ENCODE data around the gene CTPS1. TPM values are rescaled to one million over a fixed set of nuclear protein-coding genes. Genes with fewer than 3 reads are reported as not detected.

The CTPS1 gene
- polyA plus RNA-seq, 1 donor: 33.0 TPM

GRCh38 chr1:40989066-40989465, 9.6 kb downstream of the CTPS1 start:
- no peak for DNase-seq

GRCh38 chr1:40997096-40997495, 17.6 kb downstream of the CTPS1 start:
- DNase-seq: no peak

DNA sequence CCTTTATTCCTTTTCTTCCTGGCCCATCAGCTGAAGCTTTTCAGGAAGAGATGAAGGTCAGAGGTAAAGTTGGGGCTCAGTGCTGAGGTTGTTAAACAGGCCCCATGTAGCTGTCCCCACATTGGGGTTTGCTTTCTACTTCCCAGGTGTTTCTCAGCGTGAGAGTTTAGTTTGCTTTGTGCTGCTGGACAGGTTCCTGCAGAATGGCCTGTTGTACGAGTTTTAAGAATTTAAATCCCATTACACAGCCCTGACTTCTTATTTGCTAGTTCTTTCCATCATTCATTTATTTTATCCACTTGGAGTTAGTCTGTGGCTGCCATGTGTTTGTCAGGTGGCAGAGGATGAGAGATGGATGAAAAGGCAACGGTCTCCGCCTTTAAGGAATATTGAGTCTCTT, 19.2 kb downstream of the CTPS1 start:
- DNase-seq: no peak

DNA sequence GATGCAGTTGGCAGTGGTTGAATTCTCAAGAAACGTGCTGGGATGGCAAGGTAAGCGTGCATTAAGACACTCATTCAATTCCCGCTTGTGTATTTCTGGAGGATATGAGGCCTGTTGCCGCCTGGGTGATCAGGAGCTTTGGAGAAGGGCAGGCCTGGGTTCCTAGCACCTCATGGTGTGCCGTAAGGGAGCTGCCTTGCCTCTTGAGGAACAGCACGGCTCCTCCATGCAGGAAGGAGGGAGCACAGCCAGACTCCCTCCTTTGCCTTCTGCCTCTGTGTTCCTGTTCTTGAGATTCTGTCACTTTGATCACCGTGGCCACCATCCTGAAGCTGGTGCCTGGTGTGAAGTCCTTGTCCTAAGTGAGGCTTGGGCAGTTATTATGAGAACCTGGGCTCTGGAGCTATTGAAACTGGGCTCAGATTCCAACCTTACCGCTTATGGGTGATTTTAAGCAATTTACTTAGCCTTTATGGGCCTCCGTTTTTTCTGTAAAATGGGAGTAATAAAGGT, 23.7 kb downstream of the CTPS1 start:
- no peak for DNase-seq

DNA sequence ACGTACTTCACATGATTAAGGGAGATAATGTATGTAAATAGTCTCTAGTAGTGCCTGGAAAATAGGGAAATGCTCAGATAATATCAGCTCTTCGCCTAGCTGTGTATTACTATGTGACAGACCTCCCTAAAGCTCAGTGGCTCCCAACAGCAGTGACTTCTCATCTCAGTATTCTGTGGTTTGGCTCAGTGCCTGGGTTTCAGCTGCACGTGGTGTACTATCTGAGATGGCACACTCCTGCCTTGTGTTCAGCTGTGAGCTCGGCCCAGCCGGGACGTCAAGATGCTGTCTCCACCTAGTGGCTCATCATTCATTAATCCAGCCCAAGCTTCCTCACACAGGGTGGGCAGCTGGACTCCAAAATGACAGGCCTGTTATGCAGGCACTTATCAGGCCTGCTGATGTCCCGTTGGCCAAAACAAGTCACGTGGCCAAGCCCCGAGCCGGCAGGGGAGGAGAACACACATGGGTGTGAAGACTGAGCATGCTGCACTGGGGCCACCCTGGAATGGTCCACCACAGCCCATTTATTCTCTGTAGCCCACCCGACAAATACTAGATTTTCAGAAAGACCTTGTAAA, 24.2 kb downstream of the CTPS1 start:
- DNase-seq: peak; percentile 82

DNA sequence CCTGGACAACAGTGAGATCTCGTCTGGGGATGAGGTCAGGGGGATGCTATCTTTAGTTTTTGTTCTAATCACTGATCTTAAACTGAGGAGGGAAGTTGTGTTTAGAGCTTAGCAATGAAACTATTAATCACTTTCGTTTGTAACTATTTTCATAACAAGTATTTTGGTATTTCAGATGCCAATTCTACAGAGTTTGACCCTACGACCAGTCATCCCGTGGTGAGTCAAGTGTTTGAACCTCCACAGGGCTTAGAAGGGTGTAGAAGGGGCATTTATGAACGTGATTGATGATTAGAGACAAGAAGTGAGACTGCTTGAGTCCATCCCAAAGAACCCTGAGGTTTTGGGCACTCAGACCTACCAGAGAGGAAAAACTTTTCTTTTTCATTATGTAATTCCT, 26.4 kb downstream of the CTPS1 start:
- DNase-seq: no peak

- DNase-seq: no peak
Measured at GRCh38 chr1:41006942-41007865, 27.7 kb downstream of the CTPS1 start.

DNA sequence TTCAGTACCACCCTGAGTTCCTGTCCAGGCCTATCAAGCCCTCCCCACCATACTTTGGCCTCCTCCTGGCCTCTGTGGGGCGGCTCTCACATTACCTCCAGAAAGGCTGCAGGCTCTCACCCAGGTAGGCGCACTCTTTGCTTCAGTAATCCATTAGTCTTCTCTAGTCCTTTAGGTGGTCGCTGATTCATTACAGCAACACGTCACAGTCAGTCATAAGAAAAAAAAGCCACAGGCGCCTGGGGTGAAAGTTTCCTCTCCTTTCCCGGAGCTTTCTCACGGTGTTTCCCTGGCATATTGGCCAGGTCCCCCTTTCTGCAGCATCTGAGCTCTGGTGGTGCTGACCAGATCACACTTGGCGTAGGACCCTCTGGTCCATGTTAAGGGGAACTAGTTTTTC, 30.0 kb downstream of the CTPS1 start:
- no peak for DNase-seq

GRCh38 chr1:41010345-41010744, 30.8 kb downstream of the CTPS1 start:
- no peak for DNase-seq

- DNase-seq: no peak
Measured at GRCh38 chr1:41013024-41013423, 33.5 kb downstream of the CTPS1 start.

DNA sequence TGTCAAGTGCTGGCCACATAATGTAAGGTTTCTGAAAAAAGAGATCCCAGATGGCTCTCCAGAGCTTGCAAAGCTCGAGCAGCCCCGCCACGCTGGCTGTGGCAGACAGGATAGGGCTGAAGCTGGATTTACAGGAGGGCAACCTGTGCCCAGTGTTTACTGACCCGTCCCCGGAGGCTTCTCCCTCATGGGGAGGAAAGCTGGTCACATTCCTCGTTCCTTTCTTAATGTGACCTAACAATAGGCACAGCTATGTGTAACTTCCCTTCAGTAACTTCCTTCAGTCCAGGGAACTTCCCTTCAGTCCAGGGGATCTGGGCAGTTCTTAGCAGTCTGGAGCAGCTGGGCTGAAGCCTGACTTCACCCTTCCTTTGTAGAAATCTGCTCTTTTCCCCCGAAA, 34.3 kb downstream of the CTPS1 start:
- no peak for DNase-seq

GRCh38 chr1:41014871-41015270, 35.4 kb downstream of the CTPS1 start:
- no peak for DNase-seq

DNA sequence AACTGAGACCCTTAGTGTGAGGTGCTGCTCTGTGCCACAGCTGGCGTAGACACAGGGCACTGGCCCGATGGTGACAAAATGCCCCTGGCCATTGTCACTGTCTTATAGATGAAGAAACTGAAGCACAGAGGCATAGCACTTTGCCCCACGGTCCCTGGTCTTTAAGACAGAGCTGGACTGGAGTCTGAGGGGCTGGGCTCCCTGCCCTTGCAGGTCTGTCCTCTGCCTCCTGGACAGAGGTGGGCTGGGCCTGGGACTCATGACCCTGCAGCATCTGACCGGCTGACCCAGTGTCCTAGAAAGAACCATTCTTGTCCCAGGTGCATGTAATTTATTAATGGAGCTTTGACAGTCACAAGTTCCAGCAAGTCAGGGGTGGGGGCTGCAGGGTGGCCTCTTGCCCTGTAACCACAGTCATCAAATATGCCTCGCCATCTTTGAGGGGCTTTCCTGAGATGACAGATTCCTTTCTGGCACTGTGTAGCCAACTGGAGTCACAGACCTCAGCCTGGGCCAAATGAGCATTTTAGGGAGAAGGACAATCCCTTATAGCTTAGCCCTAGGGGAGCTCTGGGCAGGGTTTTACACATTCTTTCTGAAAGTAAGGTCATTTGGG, 35.9 kb downstream of the CTPS1 start:
- DNase-seq: no peak

- no peak for DNase-seq
Measured at GRCh38 chr1:41015897-41016470, 36.5 kb downstream of the CTPS1 start.

GRCh38 chr1:41017141-41018017, 37.9 kb downstream of the CTPS1 start:
- no peak for DNase-seq

- no peak for DNase-seq
Measured at GRCh38 chr1:41018018-41018410, 38.5 kb downstream of the CTPS1 start.

DNA sequence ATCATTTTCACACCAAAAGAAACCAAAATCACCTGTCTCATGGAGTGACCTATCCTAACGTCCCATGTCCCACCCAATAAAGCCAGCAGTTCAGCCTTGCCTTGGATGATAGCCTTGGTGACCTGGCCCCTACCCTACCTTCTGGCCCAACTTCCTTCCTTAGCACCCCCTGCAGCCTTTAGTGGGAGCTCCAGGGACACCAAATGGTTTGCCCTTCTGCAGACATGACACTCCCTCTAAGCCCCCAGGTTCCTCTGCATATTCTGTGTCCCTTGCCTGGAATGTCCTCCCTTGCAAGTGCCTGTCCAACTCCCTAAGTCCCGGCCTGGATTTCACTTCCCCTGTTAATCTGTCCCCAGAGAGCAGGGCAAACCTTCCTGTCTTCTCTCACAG, 39.9 kb downstream of the CTPS1 start:
- DNase-seq: no peak

DNA sequence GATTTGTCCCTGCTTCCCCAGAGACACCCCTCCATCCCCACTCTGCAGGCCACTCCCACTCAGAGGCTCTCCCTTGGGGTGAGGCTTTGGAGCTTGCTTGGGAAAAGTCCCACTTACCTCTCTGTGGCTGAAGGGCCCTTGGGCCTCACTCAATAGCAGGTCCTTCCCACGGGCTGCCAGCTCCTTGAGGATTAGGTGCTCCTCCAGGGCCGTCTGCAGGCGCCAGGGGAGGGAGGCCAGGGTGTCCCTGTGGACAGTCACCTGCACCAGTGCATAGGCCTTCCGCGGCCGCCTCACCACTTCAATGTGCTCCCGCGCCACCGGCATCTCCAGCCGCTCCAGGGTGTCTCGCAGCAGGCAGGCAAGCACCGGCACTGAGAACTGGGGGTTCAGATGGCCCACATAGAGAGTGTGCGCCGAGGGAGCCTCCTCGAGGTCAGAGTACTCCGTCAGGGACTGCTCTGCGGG, 40.6 kb downstream of the CTPS1 start:
- no peak for DNase-seq

DNA sequence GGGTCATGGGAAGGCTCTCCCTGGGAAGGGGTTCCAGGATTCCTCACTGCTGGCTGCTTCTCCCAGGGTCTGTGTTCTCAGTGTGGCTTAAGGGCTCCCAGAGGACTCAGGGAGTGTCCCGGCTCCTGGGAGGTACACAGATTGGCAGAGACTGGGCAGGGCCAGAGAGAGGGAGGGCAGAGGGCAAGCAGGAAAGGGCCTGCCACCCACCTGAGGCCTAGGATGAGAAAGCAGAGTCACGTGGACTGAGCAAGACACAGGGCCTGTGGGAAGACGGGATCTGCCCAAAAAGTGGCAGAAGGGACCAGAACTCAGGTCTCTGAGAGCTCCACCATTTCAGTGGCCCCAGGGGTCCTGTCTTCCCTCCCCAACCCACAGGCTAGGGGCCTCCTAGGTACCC, 41.2 kb downstream of the CTPS1 start:
- no peak for DNase-seq

DNA sequence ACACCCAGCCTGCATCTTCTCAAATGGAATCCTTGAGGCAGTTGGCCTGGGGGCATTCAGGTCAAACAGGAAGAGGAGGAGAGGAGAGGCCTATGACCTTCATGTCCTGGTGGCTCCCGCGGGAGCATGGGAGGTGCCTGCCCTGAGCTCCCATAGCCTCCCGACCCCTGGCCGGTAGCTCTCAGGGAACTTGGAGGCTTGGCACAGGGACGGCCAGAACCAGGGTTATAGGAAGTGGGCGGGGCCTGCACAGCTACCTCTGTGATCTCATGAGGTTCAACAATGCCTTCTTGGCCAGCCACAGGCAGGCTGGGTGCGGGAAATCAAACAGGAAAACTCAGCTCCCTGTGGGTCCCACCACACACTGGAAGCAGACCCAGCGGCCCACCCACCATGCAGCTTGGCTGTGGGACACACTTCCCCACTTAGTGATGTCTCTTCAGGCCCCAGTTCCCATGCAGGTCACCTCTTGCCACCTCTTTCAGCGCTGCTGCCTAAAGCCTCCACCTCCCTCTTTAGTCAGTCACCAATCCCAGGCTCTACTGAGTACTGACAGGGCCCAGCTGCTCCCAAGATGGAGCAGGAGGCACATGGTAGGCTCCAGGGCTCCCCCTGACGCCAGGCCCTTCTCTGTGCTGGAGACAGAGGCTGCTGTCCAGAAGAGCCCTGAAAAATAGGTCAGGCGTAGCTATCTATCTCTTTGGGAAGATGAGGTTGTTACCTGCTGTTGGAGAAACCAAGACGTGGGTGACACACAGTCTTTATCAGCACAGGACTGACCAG, 42.2 kb downstream of the CTPS1 start, which contains the start of gene SLFNL1:
SLFNL1 (minus strand) TSS at position 200 of the 783 bp plus-strand sequence. CDS start 1,065 bp downstream, outside the sequence.
- peak; percentile 44 for DNase-seq

DNA sequence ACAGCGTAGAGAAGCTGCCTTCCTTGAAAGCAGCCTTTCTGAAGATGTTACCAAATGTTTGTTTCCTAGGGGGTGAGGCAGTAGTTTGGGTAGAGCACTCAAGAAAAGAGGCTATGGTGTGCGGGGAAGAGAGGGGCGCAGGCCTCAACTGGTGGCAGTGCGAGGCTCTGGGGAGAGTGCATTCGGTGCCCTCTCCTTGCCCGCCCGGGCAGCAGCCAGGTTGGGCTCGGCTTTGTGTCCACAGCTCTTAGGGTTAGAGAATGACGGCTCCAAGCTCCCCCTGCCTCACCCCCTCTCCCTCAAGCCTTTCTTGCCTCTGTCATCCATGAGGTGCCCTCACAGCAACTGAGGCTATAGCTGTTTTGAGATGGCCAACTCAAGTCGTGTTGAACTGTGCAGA, 42.9 kb downstream of the CTPS1 start:
- no peak for DNase-seq
